H1 (cell line): ENCODE data around the gene ELFN2. TPM values are rescaled to one million over a fixed set of nuclear protein-coding genes. Genes with fewer than 3 reads are reported as not detected.

Experiments used
- CTCF ChIA-PET: fragments of 300-600 bp; sonication (Branson Sonifier 250); formaldehyde crosslinking; loops from one replicate; lab custom pipeline; 2021; ENCODE audit not compliant: partially characterized antibody; lab: Charles Lee
- POLR2A ChIA-PET: fragments of 300-600 bp; sonication (Branson Sonifier 250); formaldehyde crosslinking; loops from one replicate; lab custom pipeline; 2021; ENCODE audit warnings: inconsistent platforms; ENCODE audit not compliant: partially characterized antibody; lab: Charles Lee
- DNase-seq, 2 experiments: peaks; one replicate each; pipeline versions ENCODE4 v3.0.0 to v3.0.0-alpha.2; 2010 to 2022; ENCODE audit warnings: low spot score in 2 of 2, low read depth in 1 of 2, mixed read lengths in 1 of 2
- FAIRE-seq: peaks from 2 replicates; lab custom pipeline; 2011; peaks lifted over from hg19 to GRCh38; lab: Jason Lieb, UNC
- H2AFZ ChIP-seq: 2 replicates; pipeline ENCODE4 v1.8.1; 2012; ENCODE audit warnings: low read length, inconsistent platforms
- H2AK5ac ChIP-seq: 2 replicates; pipeline ENCODE4 v1.6.1; 2013; ENCODE audit warnings: low read depth, low read length
- H2BK120ac ChIP-seq: replicated peaks from 2 replicates; pipeline ENCODE3; 2013; ENCODE audit warnings: low read depth, low read length, inconsistent platforms
- H2BK12ac ChIP-seq: 2 replicates; pipeline ENCODE4 v1.6.1; 2013; ENCODE audit warnings: low read depth, low read length
- H2BK15ac ChIP-seq: 2 replicates; pipeline ENCODE4 v1.6.1; 2013; ENCODE audit warnings: low read length
- H2BK20ac ChIP-seq: 2 replicates; pipeline ENCODE4 v1.6.1; 2013; ENCODE audit warnings: low read length
- H2BK5ac ChIP-seq: 2 replicates; pipeline ENCODE4 v1.6.1; 2013; ENCODE audit warnings: low read depth, low read length
- H3K14ac ChIP-seq: 2 replicates; pipeline ENCODE4 v1.6.1; 2013; ENCODE audit warnings: inconsistent platforms; ENCODE audit not compliant: insufficient read length
- H3K18ac ChIP-seq: 2 replicates; pipeline ENCODE4 v1.6.1; 2013; ENCODE audit warnings: low read length; ENCODE audit errors: extremely low read depth
- H3K23ac ChIP-seq: 2 replicates; pipeline ENCODE4 v1.6.1; 2013; ENCODE audit warnings: inconsistent platforms; ENCODE audit not compliant: insufficient read length
- H3K23me2 ChIP-seq: 2 replicates; pipeline ENCODE4 v1.6.1; 2013; ENCODE audit warnings: low read depth, low read length
- H3K27ac ChIP-seq: 2 replicates; pipeline ENCODE4 v1.6.1; 2011; ENCODE audit warnings: low read depth, low read length, inconsistent platforms
- H3K27me3 ChIP-seq, 4 experiments: replicated peaks in 1 of 4; 1 replicate in 1 of 4; 2 replicates in 3 of 4; pipeline versions ENCODE4 v1.6.1 to v1.8.1; 2011 to 2013; ENCODE audit warnings: low read length in 3 of 4, mild to moderate bottlenecking in 3 of 4, inconsistent platforms in 2 of 4, mixed read lengths in 2 of 4, moderate library complexity in 1 of 4; ENCODE audit not compliant: control insufficient read depth in 3 of 4, insufficient read depth in 3 of 4; ENCODE audit errors: extremely low read depth in 1 of 4
- H3K36me3 ChIP-seq, 4 experiments: 2 replicates each; pipeline versions ENCODE4 v1.6.1 to v1.8.1; 2011 to 2013; ENCODE audit warnings: mild to moderate bottlenecking in 4 of 4, low read length in 3 of 4, moderate library complexity in 2 of 4, control low read depth in 1 of 4, inconsistent platforms in 1 of 4; ENCODE audit not compliant: insufficient read depth in 4 of 4, control insufficient read depth in 2 of 4
- H3K4ac ChIP-seq: replicated peaks from 2 replicates; pipeline ENCODE3; 2013; ENCODE audit warnings: low read length, low read depth, mixed read lengths, inconsistent platforms; ENCODE audit not compliant: insufficient read length
- H3K4me1 ChIP-seq, 4 experiments: replicated peaks in 1 of 4; 1 replicate in 1 of 4; 2 replicates in 3 of 4; pipeline versions ENCODE4 v1.6.1 to v1.8.1; 2011 to 2013; ENCODE audit warnings: low read length in 3 of 4, inconsistent platforms in 2 of 4, mixed read lengths in 1 of 4; ENCODE audit not compliant: insufficient read depth in 4 of 4, control insufficient read depth in 3 of 4
- H3K4me2 ChIP-seq, 2 experiments: 2 replicates each; pipeline versions ENCODE4 v1.6.1 to v1.8.1; 2011 to 2013; ENCODE audit warnings: low read depth in 2 of 2, low read length in 2 of 2, control low read depth in 1 of 2, inconsistent platforms in 1 of 2, mild to moderate bottlenecking in 1 of 2; ENCODE audit not compliant: insufficient read depth in 1 of 2
- H3K4me3 ChIP-seq, 4 experiments: fragments of 200-600, 300-600 bp in 1 of 4; sonication (generic), shearing (Covaris generic), sonication (Bioruptor Twin) in 1 of 4; 2 replicates each; pipeline versions ENCODE4 v1.5.1 to v1.8.1; 2011 to 2016; ENCODE audit warnings: low read length in 4 of 4, low read depth in 3 of 4, control low read depth in 2 of 4, inconsistent platforms in 2 of 4, mild to moderate bottlenecking in 2 of 4, mixed read lengths in 1 of 4, moderate library complexity in 1 of 4; ENCODE audit not compliant: insufficient read depth in 2 of 4; ENCODE audit errors: extremely low read depth in 1 of 4
- H3K56ac ChIP-seq: replicated peaks from 2 replicates; pipeline ENCODE3; 2013; ENCODE audit warnings: low read depth, mild to moderate bottlenecking, mixed read lengths, low read length, inconsistent platforms; ENCODE audit not compliant: insufficient read length
- H3K79me1 ChIP-seq: 2 replicates; pipeline ENCODE4 v1.6.1; 2013; ENCODE audit warnings: low read depth, low read length, control low read depth
- H3K79me2 ChIP-seq, 2 experiments: 2 replicates each; pipeline versions ENCODE4 v1.6.1 to v1.8.1; 2012 to 2013; ENCODE audit warnings: low read length in 2 of 2, mild to moderate bottlenecking in 2 of 2, inconsistent platforms in 1 of 2; ENCODE audit not compliant: insufficient read depth in 2 of 2, control insufficient read depth in 1 of 2
- H3K9ac ChIP-seq, 4 experiments: replicated peaks in 1 of 4; 1 replicate in 1 of 4; 2 replicates in 3 of 4; pipeline versions ENCODE4 v1.6.1 to v1.8.1; 2011 to 2013; ENCODE audit warnings: low read depth in 3 of 4, low read length in 3 of 4, control low read depth in 2 of 4, mild to moderate bottlenecking in 2 of 4, moderate library complexity in 2 of 4, inconsistent platforms in 1 of 4; ENCODE audit errors: extremely low read depth in 1 of 4
- H3K9me3 ChIP-seq, 2 experiments: 2 replicates each; pipeline versions ENCODE4 v1.6.1 to v1.8.1; 2012 to 2013; ENCODE audit warnings: mild to moderate bottlenecking in 2 of 2, moderate library complexity in 2 of 2, control low read depth in 1 of 2, inconsistent platforms in 1 of 2, low read depth in 1 of 2, low read length in 1 of 2, mixed read lengths in 1 of 2; ENCODE audit not compliant: insufficient read depth in 2 of 2
- H4K20me1 ChIP-seq, 2 experiments: replicated peaks in 1 of 2; 2 replicates each; pipeline versions ENCODE3 to v1.8.1; 2011 to 2013; ENCODE audit warnings: inconsistent platforms in 2 of 2, low read length in 2 of 2, mild to moderate bottlenecking in 1 of 2; ENCODE audit not compliant: insufficient read depth in 2 of 2, control insufficient read depth in 1 of 2
- H4K5ac ChIP-seq: 2 replicates; pipeline ENCODE4 v1.6.1; 2013; ENCODE audit warnings: low read length, low read depth, mixed read lengths, inconsistent platforms; ENCODE audit not compliant: insufficient read length
- H4K8ac ChIP-seq: 2 replicates; pipeline ENCODE4 v1.8.0; 2013; ENCODE audit warnings: mild to moderate bottlenecking, moderate library complexity, low read length, inconsistent platforms; ENCODE audit not compliant: insufficient read depth; ENCODE audit errors: extremely low read depth
- H4K91ac ChIP-seq: replicated peaks from 2 replicates; pipeline ENCODE3; 2013; ENCODE audit warnings: low read length, mixed read lengths, inconsistent platforms; ENCODE audit not compliant: insufficient read length
- BACH1 ChIP-seq: IDR thresholded peaks from 2 replicates; pipeline ENCODE4 v1.6.1; 2012; ENCODE audit warnings: low read length, improper control_type of control experiment
- CBX8 ChIP-seq: fragments of 300-800, 300-1000 bp; sonication (generic); IDR thresholded peaks from 2 replicates; pipeline ENCODE4 v1.7.1; 2016; ENCODE audit warnings: low read depth, low read length, borderline replicate concordance
- GABPA ChIP-seq: IDR thresholded peaks from 2 replicates; pipeline ENCODE4 v1.6.1; 2011; ENCODE audit warnings: mild to moderate bottlenecking, low read length, moderate library complexity, borderline replicate concordance; ENCODE audit not compliant: insufficient read depth
- JUND ChIP-seq: IDR thresholded peaks from 2 replicates; pipeline ENCODE4 v1.6.1; 2011; ENCODE audit warnings: mild to moderate bottlenecking, improper control_type of control experiment, low read length
- MAFK ChIP-seq: IDR thresholded peaks from 2 replicates; pipeline ENCODE4 v1.6.1; 2012; ENCODE audit warnings: low read depth, mild to moderate bottlenecking, improper control_type of control experiment, low read length
- NRF1 ChIP-seq: IDR thresholded peaks from 2 replicates; pipeline ENCODE4 v1.6.1; 2011; ENCODE audit warnings: mild to moderate bottlenecking, low read depth, low read length, improper control_type of control experiment
- RAD21 ChIP-seq, 2 experiments: IDR thresholded peaks in 1 of 2; conservative IDR thresholded peaks in 1 of 2; 2 replicates each; pipeline ENCODE4 v1.6.1; 2011; ENCODE audit warnings: low read depth in 2 of 2, low read length in 2 of 2, improper control_type of control experiment in 1 of 2, inconsistent platforms in 1 of 2, mild to moderate bottlenecking in 1 of 2, moderate library complexity in 1 of 2
- RFX5 ChIP-seq: IDR thresholded peaks from 2 replicates; pipeline ENCODE4 v1.6.1; 2011; ENCODE audit warnings: low read depth, low read length, improper control_type of control experiment, borderline replicate concordance
- SAP30 ChIP-seq: fragments of 300-600 bp; sonication (generic); IDR thresholded peaks from 2 replicates; pipeline ENCODE4 v1.7.1; 2012; ENCODE audit warnings: low read length, moderate library complexity, mild to moderate bottlenecking, inconsistent platforms; ENCODE audit not compliant: insufficient read depth, insufficient replicate concordance
- SUZ12 ChIP-seq: fragments of 200-600 bp; sonication (generic); IDR thresholded peaks from 2 replicates; pipeline ENCODE4 v1.6.1; 2012; ENCODE audit warnings: mild to moderate bottlenecking, inconsistent platforms, low read length, moderate library complexity, mixed read lengths
- WGBS, 2 experiments: shearing (Covaris generic) in 1 of 2; methylation state at CpG; one replicate each; pipeline versions ENCODE4 v1.1.6 to v1.1.7; 2013 to 2015; ENCODE audit warnings: low lambda C conversion rate in 2 of 2, mixed read lengths in 2 of 2, inconsistent platforms in 1 of 2, low coverage in 1 of 2, missing lambda C conversion rate in 1 of 2; ENCODE audit not compliant: insufficient replicate concordance in 2 of 2, insufficient coverage in 1 of 2, insufficient read length in 1 of 2; ENCODE audit errors: extremely low coverage in 1 of 2, missing lambda C conversion rate in 1 of 2; 5-methylcytosine and 5-hydroxymethylcytosine counted together
- polyA plus RNA-seq, 7 experiments: library from polyadenylated mRNA; depleted of rRNA in 3 of 7; stranded (reverse) in 5 of 7; unstranded in 2 of 7; fragments of >200 nt in 5 of 7; fragments of 200-250 nt in 2 of 7; gene quantifications; 1 replicate in 5 of 7; 2 replicates in 1 of 7; 4 replicates in 1 of 7; pipeline versions ENCODE4 v1.2.1 to v1.2.3, GENCODE V29; 2011 to 2013; ENCODE audit warnings: missing spikeins in 2 of 7, mixed read lengths in 2 of 7
- total RNA-seq: library from RNA; stranded (reverse); fragmentation: NEBNext Ultra II Directional; extraction: Animal tissue kit (Norgen Biotek cat#: 25700); gene quantifications from 2 replicates; pipeline ENCODE4 v1.2.1, GENCODE V29; 2021

ELFN2 gene
- total and polyA plus RNA-seq, 2 of the 8 experiments (the other 6 are each of a cell fraction or from before 2014, with no cell fraction given), result 0.63 to 0.88 TPM

- Histone ChIP-seq H3K4me2 (no peak overlapping the region), H3K27me3 (no peaks in the 10 kb centered on the region), H2BK12ac (no peak overlapping the region), H3K79me1 (no peaks in the 10 kb centered on the region), H2AFZ (no peak overlapping the region), H2AK5ac (no peak overlapping the region), H3K9ac (no peak overlapping the region), H4K20me1 (no peaks in the 10 kb centered on the region), H2BK5ac (no peak overlapping the region), H3K4ac (no peak overlapping the region), H3K14ac (no peak overlapping the region), H4K5ac (no peak overlapping the region), H3K18ac (no peak overlapping the region), H3K27ac (no peak overlapping the region), H4K8ac (no peak overlapping the region; the same call in none of the 2 replicates), H3K4me3 (no peak overlapping the region), H2BK20ac (no peak overlapping the region), H3K9me3 (no peaks in the 10 kb centered on the region), H3K56ac (no peak overlapping the region), H3K23me2 (no peaks in the 10 kb centered on the region), H3K23ac (no peak overlapping the region), H3K4me1 (peaks cover 0 to 11% (median 7%) of the 10 kb centered on the region in 4 experiments; a peak in 5 of 7 replicates), H2BK15ac (no peak overlapping the region), H3K79me2 (no peaks in the 10 kb centered on the region), H3K36me3 (no peaks in the 10 kb centered on the region), H2BK120ac (no peak overlapping the region), H4K91ac (no peak overlapping the region)
- no peak for FAIRE-seq
- CTCF ChIA-PET, result interaction anchor here (1.4 to 2.5 kb wide), 4 partner anchors 10 to 53 kb away, joined by 3 to 7 read pairs (median 6); no protein-coding TSS in a partner anchor
- no peak for DNase-seq
- POLR2A ChIA-PET, result interaction anchor here (0.9 to 1.6 kb wide), 2 partner anchors 9 to 10 kb away, joined by 3 to 4 read pairs; no protein-coding TSS in a partner anchor
- 95% methylated on average over 7 of the region's 10 CpGs; no CpG with 5 or more reads in 1 of the 2 experiments for WGBS, 2 experiments
- no peak for TF ChIP-seq GABPA
- TF ChIP-seq NRF1, result no peak
- no peak for TF ChIP-seq CBX8
- TF ChIP-seq JUND, result no peak
- no peak for TF ChIP-seq MAFK
- TF ChIP-seq BACH1, result no peak
- TF ChIP-seq SUZ12, result no peak
- TF ChIP-seq SAP30, result no peak
- no peak for TF ChIP-seq RAD21 (IDR thresholded peaks at IDR 0.05 in 1 of 2, conservative IDR thresholded peaks at IDR 0.05 in 1 of 2; ENCODE audit: low read depth in 2 of 2, low read length in 2 of 2)
- TF ChIP-seq RFX5, result no peak
These were observed 57.8 kb downstream of the ELFN2 start for GRCh38 chr22:37369483-37369882.
